Neural cell (in vitro differentiated cells): Measurements from ENCODE around the gene PLPP1. TPM values are rescaled to one million over a fixed set of nuclear protein-coding genes. Genes with fewer than 3 reads are reported as not detected.

Experiments used
- H2AFZ ChIP-seq: fragments of 200-600, 300-800 bp; sonication (generic), shearing (Covaris generic); 2 replicates; pipeline ENCODE4 v1.6.0; 2014; ENCODE audit warnings: low read depth, mild to moderate bottlenecking, antibody characterized with exemption, low read length, moderate library complexity
- H3F3A ChIP-seq: fragments of 200-600 bp; shearing (Covaris generic); 2 replicates; pipeline ENCODE4 v1.6.1; 2016; ENCODE audit warnings: mild to moderate bottlenecking, moderate library complexity, mixed read lengths, antibody characterized with exemption, low read length; ENCODE audit not compliant: insufficient read depth, poor library complexity, severe bottlenecking
- H3K27ac ChIP-seq: fragments of 200-600, 300-800 bp; sonication (generic), shearing (Covaris generic); 2 replicates; pipeline ENCODE4 v1.5.1; 2014; ENCODE audit warnings: mild to moderate bottlenecking, low read length, moderate library complexity
- H3K27me3 ChIP-seq: fragments of 300-800, 200-600 bp; sonication (generic), shearing (Covaris generic); 2 replicates; pipeline ENCODE4 v1.6.0; 2014; ENCODE audit warnings: mild to moderate bottlenecking, low read depth, low read length, moderate library complexity; ENCODE audit not compliant: insufficient read depth
- H3K36me3 ChIP-seq: fragments of 300-800, 200-600 bp; sonication (generic), shearing (Covaris generic); 2 replicates; pipeline ENCODE4 v1.5.1; 2014; ENCODE audit warnings: mild to moderate bottlenecking, antibody characterized with exemption, low read length, moderate library complexity; ENCODE audit not compliant: insufficient read depth
- H3K4me2 ChIP-seq: fragments of 300-800, 200-600 bp; sonication (generic), shearing (Covaris generic); 2 replicates; pipeline ENCODE4 v1.6.0; 2014; ENCODE audit warnings: mild to moderate bottlenecking, low read length
- H3K4me3 ChIP-seq: fragments of 300-800, 200-600 bp; sonication (generic), shearing (Covaris generic); 2 replicates; pipeline ENCODE4 v1.5.1; 2014; ENCODE audit warnings: mild to moderate bottlenecking, low read length, moderate library complexity
- H3K79me2 ChIP-seq: fragments of 200-600 bp; shearing (Covaris generic); replicated peaks from 2 replicates; pipeline ENCODE4 v1.6.0; 2014; ENCODE audit warnings: mild to moderate bottlenecking, low read length, moderate library complexity; ENCODE audit not compliant: insufficient read depth
- H3K9ac ChIP-seq: fragments of 300-800, 200-600 bp; sonication (generic), shearing (Covaris generic); 2 replicates; pipeline ENCODE4 v1.6.1; 2016; ENCODE audit warnings: mild to moderate bottlenecking, low read length, mixed read lengths
- H3K9me2 ChIP-seq: fragments of 200-600 bp; shearing (Covaris generic); 2 replicates; pipeline ENCODE4 v1.6.1; 2016; ENCODE audit warnings: mild to moderate bottlenecking, low read length, mixed read lengths; ENCODE audit not compliant: insufficient read depth
- H3K9me3 ChIP-seq: fragments of 200-600, 300-800 bp; sonication (generic), shearing (Covaris generic); 2 replicates; pipeline ENCODE4 v1.6.1; 2016; ENCODE audit warnings: mild to moderate bottlenecking, mixed run types, low read length, moderate library complexity, mixed read lengths
- H4K20me1 ChIP-seq: fragments of 200-600 bp; shearing (Covaris generic); 2 replicates; pipeline ENCODE4 v1.6.1; 2016; ENCODE audit warnings: mild to moderate bottlenecking, mixed run types; ENCODE audit not compliant: insufficient read depth
- CTCF ChIP-seq: fragments of 450-650 bp; IDR thresholded peaks from 2 replicates; pipeline ENCODE4 v1.5.1; 2014; ENCODE audit warnings: antibody characterized with exemption, mild to moderate bottlenecking, moderate library complexity; ENCODE audit not compliant: poor library complexity, severe bottlenecking
- EP300 ChIP-seq: fragments of 450-650 bp; conservative IDR thresholded peaks from 2 replicates; pipeline ENCODE4 v1.6.1; 2014; ENCODE audit warnings: antibody characterized with exemption, mild to moderate bottlenecking, moderate library complexity; ENCODE audit not compliant: poor library complexity, severe bottlenecking
- EZH2 ChIP-seq: fragments of 200-600, 300-800 bp; shearing (Covaris generic), sonication (generic); IDR thresholded peaks from 2 replicates; pipeline ENCODE4 v1.6.1; 2014; ENCODE audit warnings: antibody characterized with exemption, low read length, borderline replicate concordance, mild to moderate bottlenecking; ENCODE audit not compliant: insufficient read depth, poor library complexity, severe bottlenecking
- MXI1 ChIP-seq: fragments of 450-650 bp; conservative IDR thresholded peaks from 2 replicates; pipeline ENCODE4 v1.6.1; 2014; ENCODE audit warnings: antibody characterized with exemption, mild to moderate bottlenecking; ENCODE audit not compliant: poor library complexity, severe bottlenecking
- POLR2AphosphoS5 ChIP-seq: IDR thresholded peaks from 2 replicates; pipeline ENCODE4 v1.6.1; 2012
- RAD21 ChIP-seq: fragments of 450-650 bp; conservative IDR thresholded peaks from 2 replicates; pipeline ENCODE4 v1.6.1; 2014; ENCODE audit warnings: antibody characterized with exemption, mild to moderate bottlenecking, moderate library complexity
- REST ChIP-seq: IDR thresholded peaks from 2 replicates; pipeline ENCODE4 v1.6.1; 2012; ENCODE audit warnings: borderline replicate concordance
- SMC3 ChIP-seq: fragments of 450-650 bp; conservative IDR thresholded peaks from 2 replicates; pipeline ENCODE4 v1.6.1; 2014; ENCODE audit warnings: antibody characterized with exemption, mild to moderate bottlenecking, moderate library complexity; ENCODE audit not compliant: poor library complexity
- TAF1 ChIP-seq: IDR thresholded peaks from 2 replicates; pipeline ENCODE4 v1.6.1; 2012; ENCODE audit warnings: low read depth
- polyA plus RNA-seq: library from polyadenylated mRNA; depleted of rRNA; stranded (reverse); fragments of >200 nt; gene quantifications from 2 replicates; pipeline ENCODE4 v1.2.3, GENCODE V29; 2014

PLPP1 gene
- polyA plus RNA-seq, 1 donor from 2014 or later = 33.9 TPM

GRCh38 chr5:55391707-55392106, 143.1 kb downstream of the PLPP1 start:
- Histone ChIP-seq H3K36me3 (peaks cover 6% of the 10 kb centered on the region), H3K9me3 (no peaks in the 10 kb centered on the region), H3K4me2 (no peak overlapping the region), H3K79me2 (no peaks in the 10 kb centered on the region), H3K9ac (no peak overlapping the region), H3K27ac (no peak overlapping the region), H3K27me3 (no peaks in the 10 kb centered on the region), H2AFZ (no peak overlapping the region), H3K4me3 (no peak overlapping the region), H3K9me2 (no peaks in the 10 kb centered on the region), H3F3A (no peaks in the 10 kb centered on the region), H4K20me1 (no peaks in the 10 kb centered on the region)
- no peak for TF ChIP-seq POLR2AphosphoS5
- TF ChIP-seq RAD21 = no peak
- TF ChIP-seq TAF1 = no peak
- TF ChIP-seq CTCF = no peak
- no peak for TF ChIP-seq EP300
- no peak for TF ChIP-seq MXI1

- H3K9me3 ChIP-seq = no peaks in the 10 kb centered on the region
- no peaks in the 10 kb centered on the region for H3K79me2 ChIP-seq
- TF ChIP-seq POLR2AphosphoS5 (no peak), EZH2 (no peak), EP300 (no peak), TAF1 (no peak), MXI1 (no peak), SMC3 (no peak), REST (no peak), CTCF (no peak), RAD21 (no peak)
- H3K4me3 ChIP-seq = no peak overlapping the region
- no peak overlapping the region for H3K9ac ChIP-seq
- no peak overlapping the region for H3K4me2 ChIP-seq
- H2AFZ ChIP-seq = no peak overlapping the region
- no peaks in the 10 kb centered on the region for H3K9me2 ChIP-seq
- no peaks in the 10 kb centered on the region for H4K20me1 ChIP-seq
- H3K36me3 ChIP-seq = peaks cover 6% of the 10 kb centered on the region
- no peaks in the 10 kb centered on the region for H3K27me3 ChIP-seq
- H3F3A ChIP-seq = no peaks in the 10 kb centered on the region
- H3K27ac ChIP-seq = no peak overlapping the region
Measured at GRCh38 chr5:55387865-55388264, 146.9 kb downstream of the PLPP1 start.
